ENCODE results near the gene GNAQ. TPM values are rescaled to one million over a fixed set of nuclear protein-coding genes. Genes with fewer than 3 reads are reported as not detected.

Gene GNAQ
- total and polyA plus RNA-seq, 2 of the 4 experiments (the other 2 are of a cell fraction), result 23.1 to 50.7 TPM

DNA sequence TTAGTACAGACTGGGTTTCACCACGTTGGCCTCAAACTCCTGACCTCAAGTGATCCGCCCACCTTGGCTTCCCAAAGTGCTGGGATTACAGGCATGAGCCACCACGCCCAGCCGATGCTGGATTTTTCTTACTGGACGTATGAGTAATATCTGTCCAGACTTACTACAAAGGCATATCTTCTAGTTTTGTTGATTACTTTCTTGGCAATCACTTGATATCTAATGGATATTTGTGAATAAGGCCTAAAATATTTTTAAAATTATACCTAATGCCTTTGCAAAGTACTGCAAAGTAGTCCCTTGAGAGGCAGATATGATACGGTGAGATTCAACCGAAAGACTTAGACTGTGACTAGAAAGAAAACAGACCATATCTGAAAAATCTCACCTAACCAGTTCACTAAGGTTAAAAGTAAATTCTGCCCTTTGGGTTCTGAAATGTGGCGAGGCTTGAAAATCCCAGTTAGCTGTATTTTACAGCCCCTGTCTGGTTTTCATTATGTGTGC lies 152.1 kb downstream of the GNAQ start:
- Histone ChIP-seq H2AK5ac (ENCODE audit: low read depth, low read length) (no peak overlapping the region), H3K9ac (ENCODE audit: low read depth, low read length) (no peak overlapping the region), H2BK5ac (ENCODE audit: low read depth, low read length, poor library complexity, severe bottlenecking) (no peak overlapping the region), H4K20me1 (ENCODE audit: insufficient read depth, low read length) (peaks cover 3% of the 10 kb centered on the region; the same call in 1 of the 2 replicates), H3K14ac (replicated peaks; ENCODE audit: low read depth, low read length) (no peak overlapping the region), H3K4me1 (ENCODE audit: control insufficient read depth, insufficient read depth, low read length) (peaks cover 6% of the 10 kb centered on the region), H3K36me3 (ENCODE audit: control insufficient read depth, insufficient read depth, low read length) (no peaks in the 10 kb centered on the region), H3K4me2 (ENCODE audit: low read depth, low read length) (no peak overlapping the region), H4K5ac (ENCODE audit: low read depth, low read length) (no peak overlapping the region), H2AFZ (replicated peaks; ENCODE audit: low read length, poor library complexity) (no peak overlapping the region), H3K79me1 (ENCODE audit: low read depth in 1 of 2, low read length in 2 of 2) (peaks cover 18 to 52% of the 10 kb centered on the region in 2 experiments; a peak in 3 of 4 replicates), H3K56ac (ENCODE audit: extremely low read depth, insufficient read depth, low read length) (no peak overlapping the region), H2BK120ac (ENCODE audit: low read depth, low read length) (no peak overlapping the region), H4K91ac (ENCODE audit: insufficient read depth, low read depth, low read length) (no peak overlapping the region), H2AK9ac (replicated peaks; ENCODE audit: low read depth, low read length, poor library complexity) (no peak overlapping the region), H3K9me1 (ENCODE audit: insufficient read depth, low read length) (peaks cover 5% of the 10 kb centered on the region), H3K18ac (ENCODE audit: low read depth, low read length) (no peak overlapping the region), H2BK15ac (ENCODE audit: low read depth, low read length) (no peak overlapping the region), H3K4ac (ENCODE audit: low read depth, low read length) (no peak overlapping the region), H3K9me3 (ENCODE audit: control insufficient read depth, insufficient read depth, low read length) (no peaks in the 10 kb centered on the region), H3K4me3 (ENCODE audit: insufficient read depth, low read depth, low read length) (no peak overlapping the region), H3K27me3 (ENCODE audit: control insufficient read depth, insufficient read depth, low read length) (no peaks in the 10 kb centered on the region), H2BK20ac (ENCODE audit: low read depth, low read length) (no peak overlapping the region), H3K23ac (ENCODE audit: low read depth, low read length) (no peak overlapping the region), H3K27ac (ENCODE audit: insufficient read depth, low read length) (no peak overlapping the region), H4K8ac (ENCODE audit: low read depth in 2 of 2, low read length in 2 of 2) (no peak overlapping the region)
- intact Hi-C loops (cut with micrococcal nuclease), result no loop called here
- no TSS peak for BruUV-seq (replicated peaks)
- DNase-seq (no peak), ATAC-seq (ENCODE audit: low read depth) (no peak)
- dilution Hi-C loops (cut with HindIII; ENCODE audit: low sequenced_read_pairs, unreplicated experiment), result no loop called here
- TF ChIP-seq MXI1 (IDR thresholded peaks at IDR 0.05; ENCODE audit: borderline replicate concordance, low read depth, low read length) (no peak), FOS (IDR thresholded peaks at IDR 0.05; ENCODE audit: low read depth, low read length) (no peak), MAZ (IDR thresholded peaks at IDR 0.05; ENCODE audit: borderline replicate concordance, low read depth, low read length) (no peak), SMC3 (IDR thresholded peaks at IDR 0.05; ENCODE audit: low read depth, low read length) (no peak), ELK1 (IDR thresholded peaks at IDR 0.05; ENCODE audit: borderline replicate concordance, low read depth, low read length) (no peak), USF2 (IDR thresholded peaks at IDR 0.05; ENCODE audit: low read depth, low read length) (no peak), POLR2A (IDR thresholded peaks at IDR 0.05; ENCODE audit: low read depth, low read length) (no peak), CHD1 (IDR thresholded peaks at IDR 0.05; ENCODE audit: low read depth, low read length) (no peak), MAFK (IDR thresholded peaks at IDR 0.05; ENCODE audit: low read depth, low read length) (no peak)
- TF ChIP-seq, protein P1, sequence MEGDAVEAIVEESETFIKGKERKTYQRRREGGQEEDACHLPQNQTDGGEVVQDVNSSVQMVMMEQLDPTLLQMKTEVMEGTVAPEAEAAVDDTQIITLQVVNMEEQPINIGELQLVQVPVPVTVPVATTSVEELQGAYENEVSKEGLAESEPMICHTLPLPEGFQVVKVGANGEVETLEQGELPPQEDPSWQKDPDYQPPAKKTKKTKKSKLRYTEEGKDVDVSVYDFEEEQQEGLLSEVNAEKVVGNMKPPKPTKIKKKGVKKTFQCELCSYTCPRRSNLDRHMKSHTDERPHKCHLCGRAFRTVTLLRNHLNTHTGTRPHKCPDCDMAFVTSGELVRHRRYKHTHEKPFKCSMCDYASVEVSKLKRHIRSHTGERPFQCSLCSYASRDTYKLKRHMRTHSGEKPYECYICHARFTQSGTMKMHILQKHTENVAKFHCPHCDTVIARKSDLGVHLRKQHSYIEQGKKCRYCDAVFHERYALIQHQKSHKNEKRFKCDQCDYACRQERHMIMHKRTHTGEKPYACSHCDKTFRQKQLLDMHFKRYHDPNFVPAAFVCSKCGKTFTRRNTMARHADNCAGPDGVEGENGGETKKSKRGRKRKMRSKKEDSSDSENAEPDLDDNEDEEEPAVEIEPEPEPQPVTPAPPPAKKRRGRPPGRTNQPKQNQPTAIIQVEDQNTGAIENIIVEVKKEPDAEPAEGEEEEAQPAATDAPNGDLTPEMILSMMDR (conservative IDR thresholded peaks at IDR 0.05; ENCODE audit: low read depth, low read length), result no peak
- 67% methylated on average over 2 of the region's 8 CpGs; no CpG with 5 or more reads in 1 of the 2 experiments for WGBS, 2 experiments (ENCODE audit: extremely low coverage in 2 of 2, insufficient read length in 1 of 2)
- CTCF ChIA-PET, result no interaction called here
- in situ Hi-C loops (cut with MboI; ENCODE audit: low sequenced_read_pairs), result no loop called here
- POLR2A ChIA-PET (ENCODE audit: unreplicated experiment), result no interaction called here

Measured in IMR-90 (cell line).